SK-N-SH (cell line): ENCODE measurements around the gene USB1.

ENCODE experiments used
- EP300 ChIP-seq, 2 experiments: IDR thresholded peaks; 2 replicates each; pipeline versions ENCODE4 v1.4.0 to v1.6.1; 2012; ENCODE audit warnings: borderline replicate concordance in 1 of 2, low read depth in 1 of 2, low read length in 1 of 2
- FOXM1 ChIP-seq: IDR thresholded peaks from 2 replicates; pipeline ENCODE4 v1.4.0; 2012; ENCODE audit warnings: low read depth, mild to moderate bottlenecking
- GABPA ChIP-seq: IDR thresholded peaks from 2 replicates; pipeline ENCODE4 v1.4.0; 2012; ENCODE audit warnings: low read depth, mild to moderate bottlenecking
- MEF2A ChIP-seq: IDR thresholded peaks from 2 replicates; pipeline ENCODE4 v1.4.0; 2012; ENCODE audit warnings: low read depth, borderline replicate concordance
- MXI1 ChIP-seq: IDR thresholded peaks from 2 replicates; pipeline ENCODE4 v1.6.1; 2012; ENCODE audit warnings: mild to moderate bottlenecking, low read depth, low read length, improper control_type of control experiment
- NFIC ChIP-seq: IDR thresholded peaks from 2 replicates; pipeline ENCODE4 v1.4.0; 2012; ENCODE audit warnings: borderline replicate concordance
- RAD21 ChIP-seq: IDR thresholded peaks from 2 replicates; pipeline ENCODE4 v1.6.1; 2012; ENCODE audit warnings: mild to moderate bottlenecking, low read length
- SMC3 ChIP-seq: IDR thresholded peaks from 2 replicates; pipeline ENCODE4 v1.6.1; 2012; ENCODE audit warnings: low read depth, low read length, improper control_type of control experiment
- YY1 ChIP-seq: IDR thresholded peaks from 2 replicates; pipeline ENCODE4 v1.4.0; 2012; ENCODE audit warnings: low read depth, mild to moderate bottlenecking
- TF ChIP-seq, protein P1 (sequence below): fragments of 200-600 bp; sonication (generic); IDR thresholded peaks from 2 replicates; pipeline ENCODE4 v1.6.1; 2017; ENCODE audit warnings: antibody characterized with exemption, mild to moderate bottlenecking, moderate library complexity
- TF ChIP-seq, protein P2 (sequence below): IDR thresholded peaks from 2 replicates; pipeline ENCODE4 v1.4.0; 2012; ENCODE audit warnings: low read depth

DNA sequence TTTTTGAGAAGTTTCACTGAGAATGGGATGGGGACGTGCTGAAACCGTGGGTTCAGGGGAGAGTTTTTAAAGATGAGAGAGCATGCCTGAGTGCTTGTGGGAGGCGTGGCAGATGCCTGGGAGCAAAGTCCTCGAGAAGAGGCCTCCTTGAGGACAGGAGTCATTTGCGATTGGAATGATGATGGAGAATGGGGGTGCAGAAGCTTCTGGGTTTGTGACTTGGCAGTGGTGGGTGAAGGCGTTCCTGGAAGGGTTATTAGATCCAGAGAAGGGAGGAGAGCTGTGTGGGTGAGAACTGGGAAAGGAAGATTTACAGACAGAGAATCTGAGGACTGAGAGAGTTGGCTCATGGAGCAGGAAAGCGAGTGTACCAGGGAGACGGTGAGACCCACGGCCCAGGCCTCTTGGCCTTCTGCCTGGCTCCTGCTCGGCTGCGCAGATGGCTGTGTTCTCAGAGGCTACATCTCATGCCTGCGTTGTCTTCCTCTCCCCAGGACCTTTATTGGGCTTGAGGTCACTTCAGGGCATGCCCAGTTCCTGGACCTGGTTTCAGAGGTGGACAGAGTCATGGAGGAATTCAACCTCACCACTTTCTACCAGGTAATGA, 15.7 kb downstream of the USB1 start:
- TF ChIP-seq, protein P1, sequence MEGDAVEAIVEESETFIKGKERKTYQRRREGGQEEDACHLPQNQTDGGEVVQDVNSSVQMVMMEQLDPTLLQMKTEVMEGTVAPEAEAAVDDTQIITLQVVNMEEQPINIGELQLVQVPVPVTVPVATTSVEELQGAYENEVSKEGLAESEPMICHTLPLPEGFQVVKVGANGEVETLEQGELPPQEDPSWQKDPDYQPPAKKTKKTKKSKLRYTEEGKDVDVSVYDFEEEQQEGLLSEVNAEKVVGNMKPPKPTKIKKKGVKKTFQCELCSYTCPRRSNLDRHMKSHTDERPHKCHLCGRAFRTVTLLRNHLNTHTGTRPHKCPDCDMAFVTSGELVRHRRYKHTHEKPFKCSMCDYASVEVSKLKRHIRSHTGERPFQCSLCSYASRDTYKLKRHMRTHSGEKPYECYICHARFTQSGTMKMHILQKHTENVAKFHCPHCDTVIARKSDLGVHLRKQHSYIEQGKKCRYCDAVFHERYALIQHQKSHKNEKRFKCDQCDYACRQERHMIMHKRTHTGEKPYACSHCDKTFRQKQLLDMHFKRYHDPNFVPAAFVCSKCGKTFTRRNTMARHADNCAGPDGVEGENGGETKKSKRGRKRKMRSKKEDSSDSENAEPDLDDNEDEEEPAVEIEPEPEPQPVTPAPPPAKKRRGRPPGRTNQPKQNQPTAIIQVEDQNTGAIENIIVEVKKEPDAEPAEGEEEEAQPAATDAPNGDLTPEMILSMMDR: no peak
- TF ChIP-seq YY1 (no peak), NFIC (no peak), EP300 (IDR thresholded peaks at IDR 0.05; ENCODE audit: borderline replicate concordance in 1 of 2, low read depth in 1 of 2, low read length in 1 of 2) (no peak), MXI1 (no peak), RAD21 (no peak), SMC3 (no peak), MEF2A (no peak), FOXM1 (no peak), GABPA (no peak)
- TF ChIP-seq, protein P2, sequence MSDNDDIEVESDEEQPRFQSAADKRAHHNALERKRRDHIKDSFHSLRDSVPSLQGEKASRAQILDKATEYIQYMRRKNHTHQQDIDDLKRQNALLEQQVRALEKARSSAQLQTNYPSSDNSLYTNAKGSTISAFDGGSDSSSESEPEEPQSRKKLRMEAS: no peak
